Thymus (tissue), 11 donors: ENCODE results near the gene SLC46A1. TPM values are rescaled to one million over a fixed set of nuclear protein-coding genes. Genes with fewer than 3 reads are reported as not detected.

Experiments
- DNase-seq, 9 donors: peaks; one replicate each; pipeline ENCODE4 v3.0.0-alpha.2; 2013; ENCODE audit warnings: low spot score in 9 of 9, low read depth in 6 of 9, missing footprints in 1 of 9
- H3K27ac ChIP-seq, 2 donors: one replicate each; pipeline ENCODE4 v1.5.1; 2013; ENCODE audit warnings: control low read depth in 1 of 2, low read depth in 1 of 2, low read length in 1 of 2, mild to moderate bottlenecking in 1 of 2, moderate library complexity in 1 of 2
- H3K27me3 ChIP-seq, 2 donors: one replicate each; pipeline ENCODE4 v1.5.1; 2013; ENCODE audit warnings: low read length in 1 of 2; ENCODE audit not compliant: control insufficient read depth in 2 of 2, insufficient read depth in 1 of 2
- H3K36me3 ChIP-seq, 2 donors: one replicate each; pipeline ENCODE4 v1.5.1; 2013; ENCODE audit warnings: low read length in 1 of 2, mild to moderate bottlenecking in 1 of 2, moderate library complexity in 1 of 2; ENCODE audit not compliant: control insufficient read depth in 2 of 2, insufficient read depth in 2 of 2
- H3K4me1 ChIP-seq, 2 donors: one replicate each; pipeline ENCODE4 v1.5.1; 2013; ENCODE audit warnings: low read length in 2 of 2; ENCODE audit not compliant: control insufficient read depth in 2 of 2, insufficient read depth in 2 of 2
- H3K4me3 ChIP-seq, 2 donors: one replicate each; pipeline ENCODE4 v1.5.1; 2013; ENCODE audit warnings: low read length in 2 of 2, control low read depth in 1 of 2, mild to moderate bottlenecking in 1 of 2
- H3K9me3 ChIP-seq, 2 donors: one replicate each; pipeline ENCODE4 v1.5.1; 2013; ENCODE audit warnings: low read length in 1 of 2, mild to moderate bottlenecking in 1 of 2; ENCODE audit not compliant: control insufficient read depth in 2 of 2, insufficient read depth in 1 of 2
- WGBS: extraction: QIAGEN DNeasy Blood & Tissue Kit; methylation state at CpG from one replicate; pipeline ENCODE4 v1.1.7; 2013; 5-methylcytosine and 5-hydroxymethylcytosine counted together
- polyA plus RNA-seq: library from polyadenylated mRNA; stranded (reverse); fragments of 200-250 nt; gene quantifications from one replicate; pipeline ENCODE4 v1.2.3, GENCODE V29; 2013
- total RNA-seq: library from RNA; stranded (reverse); fragments of 120-200 nt; gene quantifications from one replicate; pipeline ENCODE4 v1.2.4, GENCODE V29; 2013
- donor health status: healthy.

Gene SLC46A1
- total and polyA plus RNA-seq, 2 donors, result 10.5 to 13.1 TPM

GRCh38 chr17:28407130-28407973 lies 1.3 kb upstream of the SLC46A1 start:
- Histone ChIP-seq H3K27ac (no peak overlapping the region), H3K9me3 (no peaks in the 10 kb centered on the region), H3K4me1 (peaks cover 0 to 3% of the 10 kb centered on the region in 2 donors), H3K36me3 (no peaks in the 10 kb centered on the region), H3K4me3 (no peak overlapping the region), H3K27me3 (peaks cover 8 to 50% of the 10 kb centered on the region in 2 donors)
- WGBS, result 93% methylated on average over 5 of the region's 5 CpGs
- DNase-seq, result peak in 2 of 9 donors; percentile 10 to 28

GRCh38 chr17:28406473-28406814 lies 432 bp upstream of the SLC46A1 start:
- 50% methylated on average over 9 of the region's 9 CpGs for WGBS
- no peak for DNase-seq
- peaks cover 0 to 3% of the 10 kb centered on the region in 2 donors for H3K4me1 ChIP-seq
- H3K27ac ChIP-seq, result no peak overlapping the region
- H3K4me3 ChIP-seq, result peak overlapping the region in 1 of 2 donors; percentile 40
- H3K9me3 ChIP-seq, result no peaks in the 10 kb centered on the region
- no peaks in the 10 kb centered on the region for H3K36me3 ChIP-seq
- peaks cover 8 to 50% of the 10 kb centered on the region in 2 donors for H3K27me3 ChIP-seq

- Histone ChIP-seq H3K27ac (no peak overlapping the region), H3K9me3 (no peaks in the 10 kb centered on the region), H3K4me3 (peak overlapping the region in 1 of 2 donors; percentile 29), H3K36me3 (no peaks in the 10 kb centered on the region), H3K27me3 (peaks cover 8 to 50% of the 10 kb centered on the region in 2 donors), H3K4me1 (peaks cover 0 to 3% of the 10 kb centered on the region in 2 donors)
- WGBS, result 90% methylated on average over 33 of the region's 33 CpGs
- DNase-seq, result no peak
These were observed 1.0 kb downstream of the SLC46A1 start for GRCh38 chr17:28404812-28405570.

GRCh38 chr17:28404461-28404811 lies 1.6 kb downstream of the SLC46A1 start:
- Histone ChIP-seq H3K9me3 (no peaks in the 10 kb centered on the region), H3K36me3 (no peaks in the 10 kb centered on the region), H3K4me3 (peak overlapping the region in 1 of 2 donors; percentile 6), H3K27ac (no peak overlapping the region), H3K4me1 (peaks cover 0 to 3% of the 10 kb centered on the region in 2 donors), H3K27me3 (peaks cover 8 to 50% of the 10 kb centered on the region in 2 donors)
- WGBS, result 95% methylated on average over 5 of the region's 5 CpGs
- no peak for DNase-seq

GRCh38 chr17:28404007-28404406 lies 2.0 kb downstream of the SLC46A1 start:
- Histone ChIP-seq H3K9me3 (no peaks in the 10 kb centered on the region), H3K27me3 (peaks cover 8 to 50% of the 10 kb centered on the region in 2 donors), H3K27ac (no peak overlapping the region), H3K4me3 (peak overlapping the region in 1 of 2 donors; percentile 6), H3K4me1 (peaks cover 0 to 3% of the 10 kb centered on the region in 2 donors), H3K36me3 (no peaks in the 10 kb centered on the region)
- 91% methylated on average over 2 of the region's 2 CpGs for WGBS
- DNase-seq, result no peak

GRCh38 chr17:28402844-28403243 lies 3.2 kb downstream of the SLC46A1 start:
- no peaks in the 10 kb centered on the region for H3K9me3 ChIP-seq
- 92% methylated on average over 6 of the region's 6 CpGs for WGBS
- H3K27me3 ChIP-seq, result peaks cover 8 to 41% of the 10 kb centered on the region in 2 donors
- no peaks in the 10 kb centered on the region for H3K36me3 ChIP-seq
- no peak overlapping the region for H3K27ac ChIP-seq
- no peak overlapping the region for H3K4me3 ChIP-seq
- no peak for DNase-seq
- peaks cover 0 to 3% of the 10 kb centered on the region in 2 donors for H3K4me1 ChIP-seq

- peaks cover 0 to 3% of the 10 kb centered on the region in 2 donors for H3K4me1 ChIP-seq
- WGBS, result 44% methylated on average over 3 of the region's 3 CpGs
- no peaks in the 10 kb centered on the region for H3K36me3 ChIP-seq
These were observed 3.8 kb downstream of the SLC46A1 start for GRCh38 chr17:28402224-28402630.

GRCh38 chr17:28399808-28400207 lies 6.2 kb downstream of the SLC46A1 start:
- Histone ChIP-seq H3K4me3 (no peak overlapping the region), H3K27ac (no peak overlapping the region), H3K36me3 (no peaks in the 10 kb centered on the region), H3K4me1 (no peaks in the 10 kb centered on the region), H3K9me3 (no peaks in the 10 kb centered on the region), H3K27me3 (peaks cover 0 to 11% of the 10 kb centered on the region in 2 donors)
- DNase-seq, result no peak
- WGBS, result 95% methylated on average over 4 of the region's 4 CpGs

More at GRCh38 chr17:28402224-28402630, 3.8 kb downstream of the SLC46A1 start:
- DNase-seq, result no peak
- no peak overlapping the region for H3K27ac ChIP-seq
- peaks cover 8 to 35% of the 10 kb centered on the region in 2 donors for H3K27me3 ChIP-seq
- H3K4me3 ChIP-seq, result no peak overlapping the region
- H3K9me3 ChIP-seq, result no peaks in the 10 kb centered on the region
